SKM-1 (cell line): ENCODE results near the gene PLCH2.
"Not testable (repeated sequence)": the region's sequence is repeated elsewhere in the genome, so short reads cannot be mapped to it uniquely, and the experiment has no call there.

Source experiments
- DNase-seq: peaks from one replicate; lab custom pipeline; 2025; ENCODE audit not compliant: unreplicated experiment; lab: John Stamatoyannopoulos, UW

PLCH2 gene

GRCh38 chr1:2543543-2544092 is 67.5 kb downstream of the PLCH2 start:
- DNase-seq, result no peak

- no peak for DNase-seq
These were observed 68.2 kb downstream of the PLCH2 start for GRCh38 chr1:2544093-2544874.

- no peak for DNase-seq
These were observed 69.0 kb downstream of the PLCH2 start for GRCh38 chr1:2544875-2545640.

GRCh38 chr1:2545754-2546514 is 69.8 kb downstream of the PLCH2 start:
- DNase-seq, result no peak

- no peak for DNase-seq
These were observed 70.6 kb downstream of the PLCH2 start for GRCh38 chr1:2546515-2547209.

GRCh38 chr1:2547210-2548067 is 71.3 kb downstream of the PLCH2 start:
- no peak for DNase-seq

- DNase-seq, result peak; percentile 39
These were observed 72.0 kb downstream of the PLCH2 start for GRCh38 chr1:2548068-2548589.

GRCh38 chr1:2549367-2550029 is 73.4 kb downstream of the PLCH2 start:
- not testable (repeated sequence) for DNase-seq

GRCh38 chr1:2550309-2550861 is 74.3 kb downstream of the PLCH2 start:
- not testable (repeated sequence) for DNase-seq

GRCh38 chr1:2551544-2551943 is 75.5 kb downstream of the PLCH2 start:
- DNase-seq, result not testable (repeated sequence)

- no peak for DNase-seq
These were observed 76.1 kb downstream of the PLCH2 start for GRCh38 chr1:2552189-2552588.

GRCh38 chr1:2553076-2553475 is 77.0 kb downstream of the PLCH2 start:
- not testable (repeated sequence) for DNase-seq

GRCh38 chr1:2553871-2554620 is 78.0 kb downstream of the PLCH2 start:
- no peak for DNase-seq

GRCh38 chr1:2554621-2555387 is 78.7 kb downstream of the PLCH2 start:
- DNase-seq, result no peak
